ENCODE measurements around the gene DDIAS.
"Not testable (repeated sequence)": the region's sequence is repeated elsewhere in the genome, so short reads cannot be mapped to it uniquely, and the experiment has no call there.

Gene DDIAS

DNA sequence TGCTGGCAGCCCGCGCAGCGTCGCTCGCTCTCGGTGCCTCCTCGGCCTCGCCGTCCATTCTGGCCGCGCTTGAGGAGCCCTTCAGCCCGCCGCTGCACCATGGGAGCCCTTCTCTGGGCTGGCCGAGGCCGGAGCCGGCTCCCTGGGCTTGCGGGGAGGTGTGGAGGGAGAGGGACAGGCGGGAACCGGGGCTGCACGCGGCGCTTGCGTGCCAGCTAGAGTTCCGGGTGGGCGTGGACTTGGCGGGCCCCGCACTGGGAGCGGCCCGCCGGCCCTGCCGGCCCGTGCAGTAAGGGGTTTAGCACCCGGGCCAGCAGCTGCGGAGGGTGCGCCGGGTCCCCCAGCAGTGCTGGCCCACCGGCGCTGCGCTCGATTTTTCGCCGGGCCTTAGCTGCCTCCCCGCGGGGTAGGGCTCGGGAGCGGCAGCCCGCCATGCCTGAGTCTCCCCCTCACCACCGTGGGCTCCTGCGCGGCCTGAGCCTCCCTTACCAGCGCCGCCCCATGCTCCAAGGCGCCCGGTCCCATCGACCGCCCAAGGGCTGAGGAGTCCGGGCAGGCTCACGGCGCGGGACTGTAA, 69.1 kb downstream of the DDIAS start:
- DNase-seq, result not testable (repeated sequence)

DNA sequence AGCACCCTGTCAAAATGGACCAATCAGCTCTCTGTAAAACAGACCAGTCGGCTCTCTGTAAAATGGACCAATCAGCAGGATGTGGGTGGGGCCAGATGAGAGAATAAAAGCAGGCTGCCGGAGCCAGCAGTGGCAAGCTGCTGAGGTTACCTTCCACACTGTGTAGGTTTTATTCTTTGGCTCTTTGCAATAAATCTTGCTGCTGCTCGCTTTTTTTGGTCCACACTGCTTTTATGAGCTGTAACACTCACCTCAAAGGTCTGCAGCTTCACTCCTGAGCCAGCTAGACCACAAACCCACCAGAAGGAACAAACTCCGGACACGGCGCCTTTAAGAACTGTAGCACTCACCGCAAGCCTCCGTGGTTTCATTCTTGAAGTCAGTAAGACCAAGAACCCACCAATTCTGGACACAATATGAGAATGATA, 70.0 kb downstream of the DDIAS start:
- DNase-seq, result peak; percentile 66

DNA sequence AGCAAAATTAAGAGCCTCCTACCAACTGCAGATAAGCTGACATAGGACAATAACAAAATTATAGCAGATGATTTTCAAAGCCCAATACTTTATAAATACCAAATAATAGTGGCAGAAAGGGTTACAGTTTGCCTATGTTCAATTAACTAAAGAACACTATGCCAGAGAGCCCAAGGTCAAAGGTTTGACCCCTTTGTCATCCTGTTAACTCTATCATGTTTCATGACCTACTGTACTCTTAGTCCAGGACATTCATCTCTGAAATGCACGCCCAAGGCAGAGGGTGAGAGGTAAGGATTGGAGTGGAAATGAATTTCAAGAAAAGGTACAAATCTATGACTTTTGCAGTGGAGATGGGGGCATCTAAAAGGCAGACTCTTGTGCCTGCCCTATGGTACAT, 70.6 kb downstream of the DDIAS start:
- no peak for DNase-seq

DNA sequence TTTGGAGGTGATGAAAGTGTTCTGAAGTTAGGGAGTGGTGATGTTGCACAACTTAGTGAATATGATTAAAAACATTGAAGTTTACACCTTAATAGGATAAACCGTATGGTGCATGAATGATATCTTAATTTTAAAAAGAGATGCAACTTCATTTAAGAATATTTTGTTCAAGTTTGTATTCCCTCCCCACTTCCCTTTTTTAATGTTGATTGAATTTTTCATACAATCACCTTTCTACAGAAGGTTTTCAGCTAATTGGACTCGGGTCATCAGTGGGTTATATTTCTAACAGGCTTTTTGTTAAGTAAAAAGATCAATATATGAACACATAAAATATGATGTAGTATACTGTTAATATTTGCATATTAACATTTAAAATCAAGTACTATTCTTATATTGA, 72.6 kb downstream of the DDIAS start:
- DNase-seq, result no peak

DNA sequence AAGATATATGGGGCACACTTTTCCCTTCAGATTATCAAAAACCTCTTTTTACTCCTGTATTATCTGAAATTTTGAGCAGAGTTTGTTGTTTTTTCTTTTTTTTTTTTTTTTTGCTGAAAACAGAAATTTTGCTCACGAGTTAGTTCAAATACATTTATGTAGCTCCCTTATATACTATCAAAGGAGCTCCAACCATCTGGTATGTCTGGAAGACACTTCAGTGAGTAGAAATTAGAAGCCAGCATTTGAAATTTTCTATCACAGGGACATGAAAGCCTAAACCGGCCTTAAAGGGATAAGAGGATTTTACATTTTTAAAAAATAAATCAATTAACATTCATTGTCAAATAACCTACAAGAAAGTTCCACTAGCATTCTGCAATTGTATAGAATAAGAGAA, 73.3 kb downstream of the DDIAS start:
- no peak for DNase-seq

DNA sequence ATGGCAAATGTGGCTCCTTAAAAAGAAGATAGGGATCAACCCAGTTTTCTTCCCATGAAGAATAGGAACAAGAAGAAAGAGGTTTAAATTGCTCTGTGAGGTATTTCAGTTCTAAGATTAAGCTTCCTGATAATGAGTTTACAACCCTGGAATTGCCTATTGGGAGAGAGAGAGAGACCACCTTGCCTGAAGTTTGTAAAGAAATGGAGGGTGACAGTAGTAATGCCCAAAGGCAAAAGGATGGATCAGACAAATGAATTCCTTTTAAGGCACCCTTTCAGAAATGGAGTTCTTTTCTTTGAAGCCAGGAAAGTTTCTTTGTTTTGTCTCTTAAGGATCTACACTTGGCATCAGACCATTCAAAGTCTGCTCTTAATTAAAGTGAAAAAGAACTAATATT, 74.3 kb downstream of the DDIAS start:
- no peak for DNase-seq

DNA sequence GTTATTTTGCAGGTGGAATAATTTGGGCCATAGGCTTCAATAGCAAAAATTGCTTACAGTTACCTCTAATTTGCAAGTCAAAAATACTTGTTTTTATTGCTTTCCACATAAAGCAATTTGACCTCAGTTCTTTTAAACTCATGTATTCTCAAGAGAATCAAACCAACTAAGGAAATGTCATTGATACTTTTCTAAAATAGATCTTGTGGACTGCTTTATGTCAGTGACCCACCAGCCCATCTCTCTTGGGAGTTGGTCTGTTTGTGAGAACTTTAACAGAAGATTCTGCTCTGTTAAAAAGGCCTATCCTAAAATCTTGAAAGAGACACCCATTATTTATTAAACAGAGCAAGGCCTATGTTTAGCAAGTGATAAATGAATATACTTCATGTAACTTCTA, 75.2 kb downstream of the DDIAS start:
- no peak for DNase-seq

DNA sequence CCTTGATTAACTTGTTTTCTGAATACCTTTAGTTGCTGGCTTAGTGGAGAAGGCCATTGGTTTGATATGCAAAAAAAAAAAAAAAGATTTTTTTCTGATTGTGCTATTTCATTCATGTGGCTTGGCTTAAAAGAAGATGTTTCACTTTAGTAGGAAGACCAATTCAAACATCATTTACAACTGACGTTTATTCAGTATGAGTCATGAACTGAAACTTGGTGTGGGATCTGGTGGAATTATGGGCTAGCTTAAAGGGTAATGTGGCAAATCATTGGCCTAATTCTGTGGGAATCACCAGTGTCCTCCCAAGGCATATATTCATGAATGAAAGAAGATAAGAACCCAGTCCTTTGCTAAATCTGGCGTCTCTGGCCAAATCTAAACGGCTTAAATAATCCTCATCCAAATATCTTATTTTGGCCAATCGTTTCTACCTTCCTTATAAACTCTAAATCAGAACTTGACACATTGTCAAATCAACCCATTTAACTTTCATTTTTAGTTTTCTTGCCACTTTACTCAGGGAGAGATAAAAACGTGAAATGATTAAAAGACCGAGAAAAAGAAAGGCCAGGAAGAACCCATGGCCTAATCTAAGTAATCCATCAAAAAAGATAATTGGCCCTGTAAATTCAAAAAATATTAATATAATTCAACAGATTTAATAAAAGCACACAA, 77.0 kb downstream of the DDIAS start:
- no peak for DNase-seq

DNA sequence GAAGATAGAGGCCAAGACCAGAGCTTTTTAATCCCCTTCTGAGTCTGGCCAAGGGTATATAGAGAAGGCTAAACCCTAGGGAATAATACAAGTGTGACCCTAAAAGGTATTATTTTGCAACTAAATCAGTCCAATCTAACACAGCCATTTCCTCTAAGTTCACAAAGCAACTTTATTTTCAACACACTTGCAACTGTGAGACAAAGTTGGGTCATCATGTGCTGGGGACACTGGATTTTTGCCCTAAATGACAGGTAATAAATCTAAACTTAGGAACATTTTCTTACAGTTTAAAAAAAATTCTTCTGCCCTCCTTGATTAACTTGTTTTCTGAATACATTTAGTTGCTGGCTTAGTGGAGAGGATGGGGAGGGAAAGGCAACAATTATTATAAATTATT, 78.3 kb downstream of the DDIAS start:
- no peak for DNase-seq

DNA sequence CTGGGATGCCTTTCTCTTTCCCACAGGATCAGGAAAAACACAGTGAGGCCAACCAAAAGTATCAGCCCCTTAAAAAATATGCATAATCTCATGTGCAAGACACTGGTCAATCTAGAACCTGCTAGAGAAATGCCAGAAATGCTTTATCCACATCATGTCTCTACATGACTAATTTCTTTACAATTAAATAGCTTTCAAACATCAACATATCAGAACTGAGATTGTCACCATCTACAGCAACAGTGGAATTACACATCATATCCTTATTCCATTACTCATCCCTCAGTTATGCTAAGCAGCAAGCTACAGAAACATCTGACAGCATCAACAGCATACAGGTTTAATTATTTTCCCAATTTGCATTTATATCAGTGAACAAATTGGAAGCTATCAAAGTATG, 78.8 kb downstream of the DDIAS start:
- DNase-seq, result no peak

DNA sequence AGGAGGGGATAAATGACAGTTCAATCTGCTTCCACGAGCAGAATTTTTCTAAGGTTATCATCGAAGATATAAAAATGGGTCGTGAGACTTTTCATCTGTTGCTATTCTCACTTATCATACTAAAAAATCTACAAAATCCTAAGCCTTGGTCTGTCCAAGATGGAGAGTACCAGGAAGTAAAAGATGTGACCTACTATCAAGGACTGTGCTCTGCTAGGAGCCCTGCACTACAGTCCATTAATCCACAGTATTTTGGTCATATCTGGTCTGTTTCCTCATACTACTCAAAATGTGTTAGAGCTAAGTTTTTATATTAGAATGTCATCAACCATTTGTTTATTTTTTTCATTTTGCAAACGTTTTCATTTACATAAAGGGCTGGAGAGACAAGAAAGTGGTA, 79.4 kb downstream of the DDIAS start:
- DNase-seq, result no peak

DNA sequence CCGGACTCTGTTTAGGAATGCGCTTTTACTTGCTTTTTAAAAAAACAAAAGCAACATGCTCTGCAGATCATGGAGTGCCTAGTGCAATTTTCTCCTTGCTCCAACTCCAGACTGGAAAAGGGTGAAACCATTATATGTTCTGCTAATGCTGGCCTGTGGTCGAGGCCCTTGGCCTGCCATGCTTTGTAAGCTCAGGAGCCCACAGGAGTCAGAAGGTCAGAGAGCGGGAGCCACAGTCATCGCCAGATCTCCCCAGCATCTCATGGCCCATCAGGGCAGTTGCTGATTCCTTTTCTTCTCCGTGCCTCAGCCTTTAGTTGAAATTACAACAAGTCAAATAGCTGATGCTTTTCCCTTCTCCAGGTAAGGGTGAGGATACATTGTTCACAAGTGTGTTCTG, 80.3 kb downstream of the DDIAS start:
- no peak for DNase-seq
